Neuron (in vitro differentiated cells): Measurements from ENCODE around the gene FTCD.

ENCODE experiments used
- H2AFZ ChIP-seq: one replicate; pipeline ENCODE4 v1.6.1; 2013; ENCODE audit warnings: low read depth, mild to moderate bottlenecking, inconsistent platforms, low read length, moderate library complexity
- H3K27me3 ChIP-seq: one replicate; pipeline ENCODE4 v1.6.1; 2013; ENCODE audit warnings: low read length; ENCODE audit not compliant: insufficient read depth
- H3K36me3 ChIP-seq: one replicate; pipeline ENCODE4 v1.6.1; 2013; ENCODE audit warnings: low read length; ENCODE audit not compliant: insufficient read depth
- H3K4me1 ChIP-seq: one replicate; pipeline ENCODE4 v1.6.1; 2013; ENCODE audit warnings: low read length; ENCODE audit not compliant: insufficient read depth
- H3K4me3 ChIP-seq: 2 replicates; pipeline ENCODE4 v1.5.1; 2013; ENCODE audit warnings: mild to moderate bottlenecking, low read length, moderate library complexity
- H3K9me3 ChIP-seq: one replicate; pipeline ENCODE4 v1.6.1; 2013; ENCODE audit warnings: low read length

The FTCD gene

DNA sequence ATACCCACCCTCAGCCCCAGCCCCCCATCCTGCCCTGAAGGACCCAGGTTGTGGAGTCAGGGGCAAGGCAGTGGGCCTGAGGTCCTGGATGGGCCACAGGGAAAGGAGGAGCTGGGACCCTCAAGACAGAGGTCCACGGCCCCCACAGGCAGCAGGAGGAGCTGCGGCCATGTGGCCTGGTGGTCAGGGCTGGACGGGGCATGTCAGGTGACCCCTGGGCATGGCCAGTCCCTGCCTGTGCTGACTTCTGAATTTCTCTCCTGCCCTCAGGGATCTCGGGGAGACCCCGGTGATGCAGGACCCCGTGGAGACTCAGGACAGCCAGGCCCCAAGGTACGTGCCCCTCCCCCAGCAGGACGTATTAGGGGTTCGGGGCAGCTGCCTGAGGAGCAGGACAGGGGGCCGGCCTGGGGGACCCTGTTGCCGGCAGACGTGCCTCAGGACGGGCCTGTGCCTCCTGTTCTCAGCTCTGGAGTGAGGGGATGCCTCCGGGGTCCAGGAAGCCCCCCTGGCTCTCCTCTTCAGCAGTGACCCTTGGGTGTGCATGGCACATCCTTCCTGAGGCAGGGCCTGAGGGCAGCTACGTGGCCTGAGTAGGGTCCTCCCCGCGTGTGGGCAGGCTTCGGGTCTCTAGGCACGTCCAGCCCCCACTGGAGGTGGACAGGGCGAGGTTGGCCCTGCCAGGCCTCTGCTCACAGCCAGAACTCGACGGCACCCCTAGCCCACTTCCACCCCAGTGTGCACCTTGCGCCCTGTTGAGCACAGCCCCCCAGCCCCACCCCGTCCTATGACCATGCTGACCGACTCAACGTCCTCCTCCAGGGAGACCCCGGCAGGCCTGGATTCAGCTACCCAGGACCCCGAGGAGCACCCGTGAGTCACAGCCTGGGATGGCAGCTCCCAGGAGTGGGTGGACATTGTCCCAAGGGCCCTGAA is 33.8 kb downstream of the FTCD start:
- Histone ChIP-seq H2AFZ (no peak overlapping the region), H3K36me3 (no peaks in the 10 kb centered on the region), H3K27me3 (no peaks in the 10 kb centered on the region), H3K9me3 (peaks cover 4% of the 10 kb centered on the region), H3K4me3 (no peak overlapping the region), H3K4me1 (no peaks in the 10 kb centered on the region)

DNA sequence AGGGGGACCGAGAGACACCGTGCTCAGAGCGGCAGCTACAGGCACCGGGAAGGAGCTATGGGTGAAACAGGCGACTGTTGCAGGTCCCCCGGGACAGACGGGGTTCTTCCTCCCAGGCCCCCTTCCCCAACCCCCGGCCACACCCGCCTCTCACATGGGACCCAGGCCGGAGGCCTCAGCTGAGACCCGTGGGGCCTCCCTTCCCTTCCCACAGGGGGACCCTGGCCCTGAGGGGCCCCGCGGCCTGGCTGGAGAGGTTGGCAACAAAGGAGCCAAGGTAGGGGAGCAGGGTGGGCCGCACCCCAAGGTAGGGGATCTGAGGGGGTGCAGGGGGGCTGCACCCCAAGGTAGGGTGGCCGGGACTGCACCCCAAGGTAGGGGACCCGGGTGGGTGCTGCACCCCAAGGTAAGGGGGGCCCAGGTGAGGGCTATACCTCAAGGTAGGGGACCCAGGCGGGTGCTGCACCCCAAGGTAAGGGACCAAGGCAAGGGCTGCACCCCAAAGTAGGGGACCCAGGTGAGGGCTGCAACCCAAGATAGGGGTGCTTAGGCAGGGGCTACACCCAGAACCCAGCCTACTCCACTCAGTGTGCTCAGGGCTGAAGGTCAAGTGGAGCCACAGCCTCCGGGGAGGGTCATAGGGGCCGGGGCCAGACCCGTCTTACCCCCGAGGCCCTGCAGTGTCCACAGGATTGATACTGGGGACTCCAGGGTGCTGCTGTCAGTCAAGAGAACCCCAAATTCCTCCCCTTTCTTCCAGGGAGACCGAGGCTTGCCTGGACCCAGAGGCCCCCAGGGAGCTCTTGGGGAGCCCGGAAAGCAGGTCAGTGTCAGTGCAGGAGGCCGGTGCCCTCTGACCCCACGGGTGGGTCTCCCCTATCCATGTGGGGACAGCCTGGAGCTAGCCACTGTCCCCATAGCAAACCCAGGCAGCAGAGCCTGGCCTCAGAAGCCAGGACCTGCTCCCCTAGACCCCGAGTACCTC is 34.8 kb downstream of the FTCD start:
- no peak overlapping the region for H2AFZ ChIP-seq
- no peaks in the 10 kb centered on the region for H3K27me3 ChIP-seq
- H3K9me3 ChIP-seq = peaks cover 2% of the 10 kb centered on the region
- no peaks in the 10 kb centered on the region for H3K36me3 ChIP-seq
- H3K4me1 ChIP-seq = no peaks in the 10 kb centered on the region
- no peak overlapping the region for H3K4me3 ChIP-seq

DNA sequence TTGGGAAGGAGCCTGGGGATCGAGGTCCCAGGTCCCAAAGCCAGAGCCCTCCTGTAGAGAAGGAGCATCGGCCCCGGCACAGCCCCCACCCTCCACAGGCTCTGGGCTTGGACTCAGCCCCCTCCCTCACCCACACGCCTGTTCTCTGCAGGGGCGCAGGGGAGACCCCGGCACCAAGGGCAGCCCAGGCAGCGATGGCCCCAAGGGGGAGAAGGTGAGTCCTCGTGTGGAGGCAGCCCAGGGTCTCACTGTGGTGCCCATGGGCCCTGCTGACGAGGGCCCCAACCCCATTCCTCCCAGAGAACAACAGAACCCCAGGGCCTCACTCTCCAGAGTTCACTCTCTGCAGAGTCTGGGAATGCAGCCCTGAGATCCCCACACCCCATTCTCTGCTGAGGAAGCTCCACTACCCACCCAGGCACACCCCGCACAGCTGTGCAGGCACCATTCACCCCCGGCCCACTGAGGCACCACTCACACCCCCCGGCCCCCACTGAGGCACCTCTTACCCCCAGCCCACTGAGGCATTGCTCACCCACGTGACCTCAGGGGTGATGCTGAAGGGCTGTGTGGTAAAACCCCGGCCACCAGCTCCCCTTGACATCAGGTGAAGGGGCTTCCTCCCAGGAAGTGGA is 35.6 kb downstream of the FTCD start:
- Histone ChIP-seq H3K9me3 (peaks cover 6% of the 10 kb centered on the region), H3K27me3 (no peaks in the 10 kb centered on the region), H2AFZ (no peak overlapping the region), H3K36me3 (no peaks in the 10 kb centered on the region), H3K4me1 (no peaks in the 10 kb centered on the region), H3K4me3 (no peak overlapping the region)

DNA sequence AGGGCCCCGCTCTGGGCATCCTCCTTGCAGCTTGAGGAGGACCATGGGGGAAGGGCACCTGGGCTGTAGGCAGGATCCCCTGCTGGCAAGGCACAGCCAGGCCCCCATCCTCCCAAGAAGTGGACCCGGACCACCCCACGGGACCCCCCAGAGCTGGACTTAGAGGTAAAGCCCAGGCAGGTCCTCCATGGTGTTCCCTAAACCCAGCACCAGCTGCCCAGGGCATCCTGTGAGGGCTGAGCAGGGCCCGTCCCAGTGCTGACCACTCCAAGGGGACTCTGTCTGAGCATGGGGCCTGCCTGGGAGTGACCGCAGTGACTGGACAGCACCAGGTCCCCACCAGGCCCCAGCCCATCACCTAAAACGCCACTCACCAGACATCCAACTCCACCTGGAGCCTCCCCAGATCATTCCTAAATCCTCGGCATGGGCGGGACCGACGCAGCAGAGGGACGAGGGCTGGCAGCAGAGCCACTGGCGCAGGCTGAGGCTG is 36.2 kb downstream of the FTCD start:
- H3K36me3 ChIP-seq = no peaks in the 10 kb centered on the region
- H3K4me1 ChIP-seq = no peaks in the 10 kb centered on the region

DNA sequence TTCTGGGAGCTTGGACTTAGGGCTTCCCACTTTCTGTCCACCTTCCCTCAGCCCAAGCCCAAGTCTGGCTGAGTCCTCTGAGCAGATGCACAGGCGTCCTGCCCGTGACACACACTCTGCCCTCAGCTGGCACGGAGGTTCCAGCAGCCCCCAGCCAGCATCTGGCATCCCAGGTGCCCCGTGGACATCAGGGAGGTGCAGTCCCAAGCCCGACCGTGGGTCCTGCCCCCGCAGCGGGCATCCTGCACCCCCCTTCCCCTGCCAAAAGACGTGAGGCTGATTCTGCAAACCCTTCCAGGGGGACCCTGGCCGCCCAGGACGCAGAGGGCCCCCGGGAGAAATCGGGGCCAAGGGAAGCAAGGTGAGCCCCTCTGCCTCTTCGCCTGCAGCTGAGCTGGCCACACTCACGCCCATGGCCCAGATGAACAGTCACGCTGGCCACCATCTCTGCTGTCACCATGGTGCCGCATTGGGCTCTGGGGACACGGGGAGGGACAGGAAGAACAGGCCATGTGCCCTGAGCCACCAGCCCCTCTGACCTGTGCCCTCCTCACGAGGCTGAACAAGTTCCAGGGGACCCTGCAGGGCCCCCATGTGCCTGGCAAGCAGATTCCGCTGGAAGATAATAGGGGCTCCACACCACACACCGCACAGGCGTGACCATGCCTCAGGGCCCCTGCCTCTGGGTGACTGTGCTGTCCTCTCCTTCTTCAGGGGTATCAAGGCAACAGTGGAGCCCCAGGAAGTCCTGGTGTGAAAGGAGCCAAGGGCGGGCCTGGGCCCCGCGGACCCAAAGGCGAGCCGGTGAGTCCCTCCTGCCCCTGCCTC is 36.8 kb downstream of the FTCD start:
- H3K27me3 ChIP-seq = no peaks in the 10 kb centered on the region
- no peaks in the 10 kb centered on the region for H3K4me1 ChIP-seq
- H3K9me3 ChIP-seq = peaks cover 6% of the 10 kb centered on the region
- no peak overlapping the region for H3K4me3 ChIP-seq
- H3K36me3 ChIP-seq = no peaks in the 10 kb centered on the region
- no peak overlapping the region for H2AFZ ChIP-seq

More for the DNA sequence above, 36.2 kb downstream of the FTCD start:
- no peaks in the 10 kb centered on the region for H3K27me3 ChIP-seq
- H3K4me3 ChIP-seq = no peak overlapping the region
- no peak overlapping the region for H2AFZ ChIP-seq
- H3K9me3 ChIP-seq = peaks cover 8% of the 10 kb centered on the region

DNA sequence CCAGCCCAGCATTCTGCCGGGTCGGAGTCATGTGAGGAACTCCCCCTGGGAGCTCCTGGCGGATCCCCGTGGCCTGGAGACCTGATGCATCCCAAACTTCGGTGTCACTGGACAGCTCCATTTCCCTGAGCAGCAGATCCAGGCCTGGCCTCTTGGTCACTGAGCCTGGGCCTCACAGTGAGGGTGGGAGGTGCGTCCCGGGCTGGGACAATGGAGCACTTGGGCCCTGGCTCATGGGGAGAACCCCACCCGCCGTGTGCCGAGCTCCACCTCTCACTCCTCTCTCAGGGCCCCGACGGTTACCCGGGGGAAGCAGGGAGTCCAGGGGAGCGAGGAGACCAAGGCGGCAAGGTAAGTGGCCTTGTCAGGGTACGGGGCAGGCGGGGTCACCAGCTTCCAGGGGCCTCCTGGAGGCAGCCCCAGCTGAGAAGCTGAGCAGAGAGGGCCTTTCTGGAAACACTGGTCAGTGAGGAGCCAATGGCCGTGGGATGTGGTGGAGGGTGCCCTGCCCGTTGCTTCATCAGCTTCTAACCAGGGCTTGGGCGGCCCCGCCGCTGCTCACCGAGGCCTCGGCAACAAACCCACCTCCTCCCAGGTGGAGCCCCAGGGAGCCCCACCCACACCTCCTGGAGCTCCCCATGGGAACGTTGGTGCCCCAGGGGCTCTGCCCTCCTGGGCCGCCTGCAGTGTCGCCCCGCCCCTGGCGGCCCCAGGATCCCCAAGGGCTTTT is 37.6 kb downstream of the FTCD start:
- Histone ChIP-seq H3K4me1 (no peaks in the 10 kb centered on the region), H3K9me3 (peaks cover 6% of the 10 kb centered on the region), H2AFZ (no peak overlapping the region), H3K27me3 (no peaks in the 10 kb centered on the region), H3K36me3 (no peaks in the 10 kb centered on the region), H3K4me3 (no peak overlapping the region)

DNA sequence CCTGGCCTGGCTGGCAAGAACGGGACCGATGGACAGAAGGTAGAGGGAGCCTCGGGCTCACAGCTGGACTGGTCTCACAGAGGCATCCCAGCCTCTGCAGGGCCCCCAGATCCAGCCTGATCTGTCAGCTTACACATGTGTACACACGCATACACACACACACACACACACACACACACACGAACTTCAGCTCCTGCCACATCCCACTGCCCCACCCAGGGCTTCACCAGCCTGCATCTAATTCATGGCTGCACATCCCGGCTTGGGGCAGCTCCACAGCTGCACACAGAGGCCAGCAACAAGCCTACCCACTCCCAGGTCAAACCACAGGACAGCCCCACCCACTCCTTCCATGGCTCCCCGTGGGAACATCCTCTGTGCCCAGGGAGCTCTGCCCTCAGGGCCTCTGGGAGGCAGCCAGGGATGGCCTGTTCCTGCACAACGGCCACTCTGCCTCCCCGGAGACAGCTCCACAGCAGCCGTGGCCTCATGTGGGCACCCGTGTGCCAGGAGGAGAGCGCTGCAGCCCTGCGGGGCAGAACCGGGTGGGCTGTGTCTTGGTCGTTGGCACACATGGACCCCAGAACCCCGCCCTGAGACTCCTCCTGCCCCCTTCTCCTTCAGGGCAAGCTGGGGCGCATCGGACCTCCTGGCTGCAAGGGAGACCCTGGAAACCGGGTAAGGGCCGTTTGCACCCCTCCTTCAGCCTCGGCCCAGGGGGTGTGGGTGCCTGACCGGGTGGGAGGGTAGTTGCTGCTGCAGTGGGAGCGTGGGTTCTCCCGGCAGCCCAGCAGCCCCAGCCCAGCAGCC is 38.4 kb downstream of the FTCD start:
- Histone ChIP-seq H3K36me3 (no peaks in the 10 kb centered on the region), H3K4me3 (no peak overlapping the region)

DNA sequence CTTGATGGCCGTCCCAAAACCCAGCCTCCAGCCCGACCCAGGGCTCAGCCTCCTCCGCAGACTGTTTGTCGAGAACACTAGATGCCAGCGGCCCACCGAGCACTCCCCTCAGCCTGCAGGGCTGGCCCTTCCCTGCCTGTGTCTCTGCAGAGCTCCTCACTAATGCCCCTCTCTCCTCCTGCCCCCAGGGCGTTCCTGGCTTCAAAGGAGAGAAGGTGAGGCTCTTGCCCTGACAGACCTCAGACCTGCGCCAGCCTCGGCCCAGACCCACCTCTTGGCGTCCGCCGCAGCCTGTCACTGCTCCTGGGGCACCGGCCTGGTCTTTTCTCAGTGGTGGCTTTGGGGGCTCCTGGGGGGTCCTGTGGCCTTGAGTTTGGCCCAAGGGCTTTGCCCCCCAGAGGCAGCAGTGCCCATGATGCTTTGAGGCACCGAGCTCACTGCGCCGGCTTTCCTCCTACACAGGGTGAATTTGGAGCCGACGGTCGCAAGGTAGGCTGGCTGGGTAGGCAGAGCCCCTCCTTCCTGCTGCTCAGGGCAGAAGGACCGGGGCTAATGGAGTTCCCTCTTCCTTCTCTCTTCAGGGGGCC is 39.1 kb downstream of the FTCD start:
- Histone ChIP-seq H3K4me1 (no peaks in the 10 kb centered on the region), H3K9me3 (peaks cover 6% of the 10 kb centered on the region), H3K27me3 (no peaks in the 10 kb centered on the region), H3K4me3 (no peak overlapping the region), H2AFZ (no peak overlapping the region), H3K36me3 (no peaks in the 10 kb centered on the region)

More for the DNA sequence above, 38.4 kb downstream of the FTCD start:
- no peaks in the 10 kb centered on the region for H3K4me1 ChIP-seq
- H3K27me3 ChIP-seq = no peaks in the 10 kb centered on the region
- H3K9me3 ChIP-seq = peaks cover 6% of the 10 kb centered on the region
- H2AFZ ChIP-seq = no peak overlapping the region

DNA sequence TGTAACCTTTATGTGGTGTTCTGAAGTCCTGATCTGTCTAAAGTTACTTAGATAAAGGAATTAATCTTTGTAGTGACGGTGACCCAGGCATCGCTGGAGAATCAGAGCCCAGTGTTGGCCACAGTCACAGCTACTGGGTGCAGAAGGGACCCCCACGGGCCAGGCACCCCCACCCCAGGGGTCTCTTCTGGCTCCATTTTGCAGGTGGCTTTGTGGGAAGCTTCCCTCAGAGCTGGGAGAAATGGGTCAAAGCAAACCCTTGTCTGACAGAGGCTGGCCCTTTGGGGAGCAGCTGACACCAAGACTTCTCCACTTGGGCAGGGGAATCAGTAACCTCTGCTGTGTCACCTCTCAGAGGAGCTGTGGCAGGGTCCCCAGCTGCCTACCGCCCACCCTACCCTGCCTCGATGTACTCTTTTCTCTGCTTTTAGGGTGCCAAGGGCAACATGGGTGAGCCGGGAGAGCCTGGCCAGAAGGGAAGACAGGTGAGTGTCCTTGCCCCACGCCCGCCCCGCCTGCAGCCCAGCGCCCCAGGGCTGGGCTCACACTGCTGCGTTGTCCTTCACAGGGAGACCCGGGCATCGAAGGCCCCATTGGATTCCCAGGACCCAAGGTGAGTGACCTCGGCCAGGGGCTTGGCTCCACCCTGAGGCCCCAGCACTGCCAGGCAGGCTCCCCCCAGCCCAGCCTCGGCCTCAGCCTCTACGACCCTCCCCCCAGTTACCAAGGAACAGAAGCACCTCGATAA is 39.8 kb downstream of the FTCD start:
- no peaks in the 10 kb centered on the region for H3K36me3 ChIP-seq
- H3K9me3 ChIP-seq = peaks cover 6% of the 10 kb centered on the region
- H3K27me3 ChIP-seq = no peaks in the 10 kb centered on the region
- H2AFZ ChIP-seq = no peak overlapping the region
- no peak overlapping the region for H3K4me3 ChIP-seq
- H3K4me1 ChIP-seq = no peaks in the 10 kb centered on the region

DNA sequence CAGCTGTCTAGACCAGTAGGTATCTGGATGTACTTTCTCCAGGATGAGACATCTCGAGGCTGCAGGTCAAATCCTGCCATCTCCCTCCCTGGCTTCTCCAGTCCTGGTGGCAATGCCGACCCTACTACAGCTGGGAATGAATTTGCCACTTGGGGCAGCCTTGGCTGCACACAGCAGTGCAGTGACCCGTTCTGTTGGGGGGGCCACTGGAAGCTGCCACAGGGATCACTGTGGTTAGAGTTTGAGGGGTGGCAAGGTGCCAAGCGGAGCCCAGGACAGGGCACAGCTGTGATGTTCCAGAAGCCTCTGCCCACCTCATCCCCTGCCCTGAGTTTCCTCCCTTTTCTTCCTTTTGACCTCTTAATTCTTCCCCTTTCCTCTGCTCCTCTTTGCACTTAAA is 40.4 kb downstream of the FTCD start:
- H3K36me3 ChIP-seq = no peaks in the 10 kb centered on the region

More for the DNA sequence above, 40.4 kb downstream of the FTCD start:
- no peak overlapping the region for H2AFZ ChIP-seq
- H3K4me1 ChIP-seq = no peaks in the 10 kb centered on the region
- peaks cover 6% of the 10 kb centered on the region for H3K9me3 ChIP-seq
- H3K4me3 ChIP-seq = no peak overlapping the region
- no peaks in the 10 kb centered on the region for H3K27me3 ChIP-seq
